Nephron progenitor cell (in vitro differentiated cells): ENCODE measurements around the gene RGSL1.
"Not testable (repeated sequence)": the region's sequence is repeated elsewhere in the genome, so short reads cannot be mapped to it uniquely, and the experiment has no call there.

Experiments
- DNase-seq: peaks from one replicate; pipeline ENCODE4 v3.0.0; 2021
- H3K27ac Mint-ChIP-seq: 2 replicates; pipeline ENCODE4 v1.8.0; 2021; ENCODE audit warnings: mild to moderate bottlenecking, moderate library complexity, mixed read lengths
- H3K27me3 Mint-ChIP-seq: 2 replicates; pipeline ENCODE4 v1.8.0; 2021; ENCODE audit warnings: mild to moderate bottlenecking, low read depth, mixed read lengths; ENCODE audit not compliant: poor library complexity
- H3K36me3 Mint-ChIP-seq: 2 replicates; pipeline ENCODE4 v1.8.0; 2021; ENCODE audit warnings: low read depth, mixed read lengths
- H3K4me1 Mint-ChIP-seq: 2 replicates; pipeline ENCODE4 v1.8.0; 2021; ENCODE audit warnings: mixed read lengths
- H3K4me3 Mint-ChIP-seq: 2 replicates; pipeline ENCODE4 v1.8.0; 2021; ENCODE audit warnings: mild to moderate bottlenecking, moderate library complexity, mixed read lengths
- H3K9me3 Mint-ChIP-seq: 2 replicates; pipeline ENCODE4 v1.8.0; 2021; ENCODE audit warnings: mild to moderate bottlenecking, moderate library complexity, mixed read lengths
- CTCF ChIP-seq: fragments of 200-600 bp; sonication (generic); IDR thresholded peaks from 2 replicates; pipeline ENCODE4 v1.5.0; 2021; ENCODE audit warnings: antibody characterized with exemption

The RGSL1 gene

GRCh38 chr1:182433580-182433979 is 16.4 kb upstream of the RGSL1 start:
- Mint-ChIP-seq H3K4me3 (no peak overlapping the region), H3K9me3 (peaks cover 11% of the 10 kb centered on the region), H3K27me3 (no peaks in the 10 kb centered on the region), H3K27ac (no peak overlapping the region), H3K36me3 (peaks cover 4% of the 10 kb centered on the region), H3K4me1 (peaks cover 17% of the 10 kb centered on the region)
- TF ChIP-seq CTCF: no peak
- DNase-seq: no peak

- no peak overlapping the region for H3K4me3 Mint-ChIP-seq
- H3K27me3 Mint-ChIP-seq: no peaks in the 10 kb centered on the region
- H3K36me3 Mint-ChIP-seq: peaks cover 4% of the 10 kb centered on the region
- no peak for TF ChIP-seq CTCF
- H3K27ac Mint-ChIP-seq: no peak overlapping the region
- H3K9me3 Mint-ChIP-seq: peaks cover 25% of the 10 kb centered on the region
- no peaks in the 10 kb centered on the region for H3K4me1 Mint-ChIP-seq
- no peak for DNase-seq
Measured at GRCh38 chr1:182438326-182438725, 11.6 kb upstream of the RGSL1 start.

- H3K27me3 Mint-ChIP-seq: no peaks in the 10 kb centered on the region
- no peak overlapping the region for H3K4me3 Mint-ChIP-seq
- DNase-seq: no peak
- peaks cover 4% of the 10 kb centered on the region for H3K36me3 Mint-ChIP-seq
- H3K4me1 Mint-ChIP-seq: no peaks in the 10 kb centered on the region
- H3K9me3 Mint-ChIP-seq: peaks cover 25% of the 10 kb centered on the region
- no peak for TF ChIP-seq CTCF
- H3K27ac Mint-ChIP-seq: no peak overlapping the region
Measured at GRCh38 chr1:182441719-182442118, 8.2 kb upstream of the RGSL1 start.

GRCh38 chr1:182442333-182442732 is 7.6 kb upstream of the RGSL1 start:
- Mint-ChIP-seq H3K36me3 (peaks cover 4% of the 10 kb centered on the region), H3K9me3 (peaks cover 26% of the 10 kb centered on the region), H3K4me3 (no peak overlapping the region), H3K4me1 (no peaks in the 10 kb centered on the region), H3K27ac (no peak overlapping the region), H3K27me3 (no peaks in the 10 kb centered on the region)
- no peak for DNase-seq
- TF ChIP-seq CTCF: no peak

GRCh38 chr1:182444497-182444896 is 5.4 kb upstream of the RGSL1 start:
- Mint-ChIP-seq H3K27me3 (no peaks in the 10 kb centered on the region), H3K9me3 (peaks cover 20% of the 10 kb centered on the region), H3K4me3 (no peak overlapping the region), H3K36me3 (no peaks in the 10 kb centered on the region), H3K4me1 (no peaks in the 10 kb centered on the region), H3K27ac (no peak overlapping the region)
- no peak for TF ChIP-seq CTCF
- no peak for DNase-seq

- Mint-ChIP-seq H3K4me1 (no peaks in the 10 kb centered on the region), H3K27me3 (no peaks in the 10 kb centered on the region), H3K36me3 (no peaks in the 10 kb centered on the region), H3K9me3 (peaks cover 14% of the 10 kb centered on the region), H3K4me3 (no peak overlapping the region), H3K27ac (no peak overlapping the region)
- DNase-seq: peak; percentile 16
- TF ChIP-seq CTCF: peak; percentile 58
Measured at GRCh38 chr1:182446033-182446669, 3.8 kb upstream of the RGSL1 start.

- peaks cover 10% of the 10 kb centered on the region for H3K9me3 Mint-ChIP-seq
- H3K4me1 Mint-ChIP-seq, H3K36me3 Mint-ChIP-seq: not testable (repeated sequence)
Measured at GRCh38 chr1:182447124-182447523, 2.8 kb upstream of the RGSL1 start.

More at GRCh38 chr1:182447124-182447523, 2.8 kb upstream of the RGSL1 start:
- not testable (repeated sequence) for H3K27me3 Mint-ChIP-seq, H3K4me3 Mint-ChIP-seq, H3K27ac Mint-ChIP-seq, DNase-seq
